ENCODE results near the gene SYCN.

The SYCN gene

GRCh38 chr19:39192846-39193245 is 11.2 kb downstream of the SYCN start:
- no peak for DNase-seq

GRCh38 chr19:39190768-39191167 is 13.3 kb downstream of the SYCN start:
- no peak for DNase-seq

GRCh38 chr19:39188960-39189359 is 15.1 kb downstream of the SYCN start:
- DNase-seq, result no peak

- DNase-seq, result no peak
Observed at GRCh38 chr19:39187552-39187943, 16.5 kb downstream of the SYCN start.

- DNase-seq, result no peak
Observed at GRCh38 chr19:39186391-39186790, 17.7 kb downstream of the SYCN start.

- no peak for DNase-seq
Observed at GRCh38 chr19:39183104-39183503, 21.0 kb downstream of the SYCN start.

GRCh38 chr19:39182174-39182505 is 21.9 kb downstream of the SYCN start:
- no peak for DNase-seq

- no peak for DNase-seq
Observed at GRCh38 chr19:39181500-39182173, 22.4 kb downstream of the SYCN start.

- no peak for DNase-seq
Observed at GRCh38 chr19:39180749-39181148, 23.3 kb downstream of the SYCN start.

GRCh38 chr19:39179754-39180153 is 24.3 kb downstream of the SYCN start:
- DNase-seq, result no peak

- no peak for DNase-seq
Observed at GRCh38 chr19:39178296-39179006, 25.6 kb downstream of the SYCN start.

- DNase-seq, result no peak
Observed at GRCh38 chr19:39177736-39178135, 26.3 kb downstream of the SYCN start.

GRCh38 chr19:39177110-39177699 is 26.9 kb downstream of the SYCN start:
- no peak for DNase-seq

GRCh38 chr19:39175564-39175963 is 28.5 kb downstream of the SYCN start:
- no peak for DNase-seq

- DNase-seq, result no peak
Observed at GRCh38 chr19:39174558-39175544, 29.2 kb downstream of the SYCN start.

- DNase-seq, result no peak
Observed at GRCh38 chr19:39174142-39174541, 29.9 kb downstream of the SYCN start.

- DNase-seq, result no peak
Observed at GRCh38 chr19:39173502-39173991, 30.5 kb downstream of the SYCN start.

GRCh38 chr19:39172700-39173501 is 31.2 kb downstream of the SYCN start:
- no peak for DNase-seq

GRCh38 chr19:39171479-39172465 is 32.3 kb downstream of the SYCN start:
- no peak for DNase-seq

GRCh38 chr19:39170386-39171231 is 33.5 kb downstream of the SYCN start:
- DNase-seq, result no peak

Data from activated naive CD4-positive, alpha-beta T cell (primary cell).